Calu3 (cell line): ENCODE results near the gene DNALI1. TPM values are rescaled to one million over a fixed set of nuclear protein-coding genes. Genes with fewer than 3 reads are reported as not detected.

Experiments
- BruUV-seq: library from RNA; stranded (reverse); fragments of 400-500 nt; replicated peaks from 2 replicates; lab custom pipeline; 2021; lab: Mats Ljungman, UMichigan
- CTCF ChIA-PET: fragments of 300-600 bp; sonication (Branson Sonifier 250); formaldehyde crosslinking; loops from one replicate; lab custom pipeline; 2022; ENCODE audit warnings: antibody characterized with exemption; lab: Charles Lee
- DNase-seq: peaks from one replicate; pipeline ENCODE4 v3.0.0; 2022
- H3K27ac Mint-ChIP-seq: one replicate; pipeline ENCODE4 v1.8.0; 2022; ENCODE audit warnings: mixed read lengths; ENCODE audit not compliant: unreplicated experiment
- H3K27me3 Mint-ChIP-seq: one replicate; pipeline ENCODE4 v1.8.0; 2022; ENCODE audit warnings: mixed read lengths; ENCODE audit not compliant: unreplicated experiment
- H3K36me3 Mint-ChIP-seq: one replicate; pipeline ENCODE4 v1.8.0; 2022; ENCODE audit warnings: mild to moderate bottlenecking, moderate library complexity, mixed read lengths; ENCODE audit not compliant: insufficient read depth, unreplicated experiment
- H3K4me1 Mint-ChIP-seq: one replicate; pipeline ENCODE4 v1.8.0; 2022; ENCODE audit warnings: mild to moderate bottlenecking, low read depth, mixed read lengths; ENCODE audit not compliant: unreplicated experiment
- H3K4me3 Mint-ChIP-seq: one replicate; pipeline ENCODE4 v1.8.0; 2022; ENCODE audit warnings: mild to moderate bottlenecking, low read depth, moderate library complexity, mixed read lengths; ENCODE audit not compliant: unreplicated experiment
- H3K9me3 Mint-ChIP-seq: one replicate; pipeline ENCODE4 v1.8.0; 2022; ENCODE audit warnings: low read depth, mixed read lengths; ENCODE audit not compliant: unreplicated experiment
- intact Hi-C: fragments of 100-400 bp; cut with micrococcal nuclease; formaldehyde crosslinking; loops from one replicate; pipeline ENCODE4 v1.10.0; 2022; ENCODE audit not compliant: unreplicated experiment
- total RNA-seq: library from RNA; stranded (reverse); gene quantifications from 2 replicates; pipeline ENCODE4 v1.2.3, GENCODE V29; 2022
- TF ChIP-seq, protein P1 (sequence below): fragments of 200-600 bp; IDR thresholded peaks from one replicate; pipeline ENCODE4 v1.8.0; 2022; ENCODE audit warnings: antibody characterized with exemption; ENCODE audit not compliant: unreplicated experiment

Gene DNALI1
- total RNA-seq, 1 experiment from 2014 or later = 5.2 TPM

DNA sequence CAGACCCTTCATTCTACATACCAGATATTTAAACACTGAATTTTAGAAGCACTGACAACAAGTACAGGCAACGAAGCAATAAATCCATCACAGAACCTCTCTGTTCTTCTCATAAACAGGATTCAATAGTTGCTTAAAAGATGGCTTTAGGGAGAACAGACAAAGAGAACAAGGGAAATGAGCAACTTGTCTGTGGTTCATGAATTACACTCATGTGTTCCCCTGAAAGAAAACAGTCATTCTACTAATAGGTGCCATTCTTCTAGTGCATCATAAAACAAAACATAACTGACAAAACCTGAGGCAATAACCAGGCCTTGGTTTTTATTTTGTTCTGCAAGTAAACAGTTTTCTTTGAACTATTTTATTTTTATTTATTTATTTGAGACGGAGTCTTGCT, 32.2 kb downstream of the DNALI1 start:
- Mint-ChIP-seq H3K36me3 (peaks cover 30% of the 10 kb centered on the region), H3K27ac (no peak overlapping the region), H3K27me3 (no peaks in the 10 kb centered on the region), H3K4me1 (no peaks in the 10 kb centered on the region), H3K4me3 (no peak overlapping the region), H3K9me3 (no peaks in the 10 kb centered on the region)
- TF ChIP-seq, protein P1, sequence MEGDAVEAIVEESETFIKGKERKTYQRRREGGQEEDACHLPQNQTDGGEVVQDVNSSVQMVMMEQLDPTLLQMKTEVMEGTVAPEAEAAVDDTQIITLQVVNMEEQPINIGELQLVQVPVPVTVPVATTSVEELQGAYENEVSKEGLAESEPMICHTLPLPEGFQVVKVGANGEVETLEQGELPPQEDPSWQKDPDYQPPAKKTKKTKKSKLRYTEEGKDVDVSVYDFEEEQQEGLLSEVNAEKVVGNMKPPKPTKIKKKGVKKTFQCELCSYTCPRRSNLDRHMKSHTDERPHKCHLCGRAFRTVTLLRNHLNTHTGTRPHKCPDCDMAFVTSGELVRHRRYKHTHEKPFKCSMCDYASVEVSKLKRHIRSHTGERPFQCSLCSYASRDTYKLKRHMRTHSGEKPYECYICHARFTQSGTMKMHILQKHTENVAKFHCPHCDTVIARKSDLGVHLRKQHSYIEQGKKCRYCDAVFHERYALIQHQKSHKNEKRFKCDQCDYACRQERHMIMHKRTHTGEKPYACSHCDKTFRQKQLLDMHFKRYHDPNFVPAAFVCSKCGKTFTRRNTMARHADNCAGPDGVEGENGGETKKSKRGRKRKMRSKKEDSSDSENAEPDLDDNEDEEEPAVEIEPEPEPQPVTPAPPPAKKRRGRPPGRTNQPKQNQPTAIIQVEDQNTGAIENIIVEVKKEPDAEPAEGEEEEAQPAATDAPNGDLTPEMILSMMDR = no peak
- no peak for DNase-seq
- BruUV-seq = no TSS peak
- intact Hi-C loops = no loop called here
- CTCF ChIA-PET = no interaction called here

DNA sequence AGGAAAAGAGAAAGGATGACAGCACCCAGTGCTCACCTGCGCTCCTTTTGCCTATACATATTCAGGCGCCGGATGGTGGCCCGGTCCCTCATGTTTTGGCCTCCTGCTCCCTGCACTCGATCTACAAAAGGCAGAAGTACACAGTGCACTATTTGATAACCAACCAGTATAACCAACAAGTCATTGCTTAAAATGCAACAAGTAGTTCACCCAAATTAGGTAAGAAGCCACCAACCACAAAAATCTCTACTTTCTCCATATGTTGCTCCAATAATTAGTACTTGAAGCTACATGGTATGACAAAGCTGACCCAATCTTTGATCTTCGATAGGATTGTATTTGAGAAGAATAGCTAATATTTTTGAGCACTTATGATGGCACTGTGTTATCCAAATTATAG, 37.0 kb downstream of the DNALI1 start:
- intact Hi-C loops = no loop called here
- Mint-ChIP-seq H3K36me3 (peaks cover 34% of the 10 kb centered on the region), H3K4me3 (no peak overlapping the region)

GRCh38 chr1:37595440-37596181, 38.9 kb downstream of the DNALI1 start, which contains the start of gene GNL2:
GNL2 (minus strand) TSS chr1:37595937; CDS start chr1:37595822, 115 bp downstream.
- H3K27me3 Mint-ChIP-seq = peaks cover 4% of the 10 kb centered on the region
- H3K27ac Mint-ChIP-seq = peak within 1 kb of the TSS; percentile 99
- H3K9me3 Mint-ChIP-seq = no peaks in the 10 kb centered on the region
- no TSS peak for BruUV-seq
- peak; percentile 98 for DNase-seq
- CTCF ChIA-PET = interaction anchor here (0.7 to 1.1 kb wide), 3 partner anchors 80 to 1023 kb away, joined by 3 to 5 read pairs (median 3); partner anchors contain the start of genes CDCA8 and MEAF6
- H3K4me3 Mint-ChIP-seq = peak within 1 kb of the TSS; percentile 98
- intact Hi-C loops = no loop called here
- TF ChIP-seq, protein P1 = no peak
- peaks cover 25% of the 10 kb centered on the region for H3K36me3 Mint-ChIP-seq
- peaks cover 11% of the 10 kb centered on the region for H3K4me1 Mint-ChIP-seq

More for the DNA sequence above, 37.0 kb downstream of the DNALI1 start:
- H3K27me3 Mint-ChIP-seq = no peaks in the 10 kb centered on the region
- no peak for DNase-seq
- no peak overlapping the region for H3K27ac Mint-ChIP-seq
- CTCF ChIA-PET = interaction anchor here (0.5 kb wide), 1 partner anchor 14 kb away, joined by 3 read pairs; no protein-coding TSS in a partner anchor
- peaks cover 11% of the 10 kb centered on the region for H3K4me1 Mint-ChIP-seq
- no peaks in the 10 kb centered on the region for H3K9me3 Mint-ChIP-seq
- TF ChIP-seq, protein P1 = no peak
- BruUV-seq = no TSS peak

DNA sequence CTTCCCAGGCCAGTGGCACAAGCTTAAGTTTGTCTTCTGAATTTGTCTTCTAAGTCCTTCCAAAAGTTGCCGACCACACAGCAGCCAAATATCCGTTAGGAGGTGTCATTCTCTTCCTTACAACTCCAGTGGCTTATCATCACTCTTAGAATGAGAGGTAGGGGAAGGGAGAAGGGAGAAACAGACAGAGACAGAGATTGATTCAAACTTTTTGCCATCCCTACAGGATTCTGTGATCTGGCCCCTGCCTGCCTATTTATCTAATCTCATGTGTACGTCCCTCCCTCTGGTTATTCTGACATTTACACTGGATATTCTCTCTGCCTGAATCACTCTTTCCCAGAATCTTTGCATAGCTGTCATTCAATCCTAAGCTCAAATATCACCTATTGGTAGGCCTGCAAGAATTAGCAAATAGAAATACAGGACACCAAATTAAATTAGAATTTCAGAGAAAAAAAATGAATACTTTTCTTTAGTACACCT, 39.5 kb downstream of the DNALI1 start:
- H3K36me3 Mint-ChIP-seq = peaks cover 25% of the 10 kb centered on the region
- peaks cover 11% of the 10 kb centered on the region for H3K4me1 Mint-ChIP-seq
- TF ChIP-seq, protein P1 = no peak
- H3K27me3 Mint-ChIP-seq = peaks cover 10% of the 10 kb centered on the region
- peak overlapping the region; percentile 98 for H3K4me3 Mint-ChIP-seq
- CTCF ChIA-PET = interaction anchor here (0.7 to 1.1 kb wide), 3 partner anchors 81 to 1024 kb away, joined by 3 to 5 read pairs (median 3); partner anchors contain the start of genes CDCA8 and MEAF6
- peak overlapping the region; percentile 99 for H3K27ac Mint-ChIP-seq
- no TSS peak for BruUV-seq
- DNase-seq = no peak
- H3K9me3 Mint-ChIP-seq = no peaks in the 10 kb centered on the region
- intact Hi-C loops = no loop called here
